SKM-1 (cell line): ENCODE measurements around the gene NEMP2.

Experiments used
- DNase-seq: peaks from one replicate; lab custom pipeline; 2025; ENCODE audit not compliant: unreplicated experiment; lab: John Stamatoyannopoulos, UW

The NEMP2 gene, protein sequence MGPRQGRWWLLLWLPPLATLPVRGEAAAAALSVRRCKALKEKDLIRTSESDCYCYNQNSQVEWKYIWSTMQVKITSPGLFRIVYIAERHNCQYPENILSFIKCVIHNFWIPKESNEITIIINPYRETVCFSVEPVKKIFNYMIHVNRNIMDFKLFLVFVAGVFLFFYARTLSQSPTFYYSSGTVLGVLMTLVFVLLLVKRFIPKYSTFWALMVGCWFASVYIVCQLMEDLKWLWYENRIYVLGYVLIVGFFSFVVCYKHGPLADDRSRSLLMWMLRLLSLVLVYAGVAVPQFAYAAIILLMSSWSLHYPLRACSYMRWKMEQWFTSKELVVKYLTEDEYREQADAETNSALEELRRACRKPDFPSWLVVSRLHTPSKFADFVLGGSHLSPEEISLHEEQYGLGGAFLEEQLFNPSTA

DNA sequence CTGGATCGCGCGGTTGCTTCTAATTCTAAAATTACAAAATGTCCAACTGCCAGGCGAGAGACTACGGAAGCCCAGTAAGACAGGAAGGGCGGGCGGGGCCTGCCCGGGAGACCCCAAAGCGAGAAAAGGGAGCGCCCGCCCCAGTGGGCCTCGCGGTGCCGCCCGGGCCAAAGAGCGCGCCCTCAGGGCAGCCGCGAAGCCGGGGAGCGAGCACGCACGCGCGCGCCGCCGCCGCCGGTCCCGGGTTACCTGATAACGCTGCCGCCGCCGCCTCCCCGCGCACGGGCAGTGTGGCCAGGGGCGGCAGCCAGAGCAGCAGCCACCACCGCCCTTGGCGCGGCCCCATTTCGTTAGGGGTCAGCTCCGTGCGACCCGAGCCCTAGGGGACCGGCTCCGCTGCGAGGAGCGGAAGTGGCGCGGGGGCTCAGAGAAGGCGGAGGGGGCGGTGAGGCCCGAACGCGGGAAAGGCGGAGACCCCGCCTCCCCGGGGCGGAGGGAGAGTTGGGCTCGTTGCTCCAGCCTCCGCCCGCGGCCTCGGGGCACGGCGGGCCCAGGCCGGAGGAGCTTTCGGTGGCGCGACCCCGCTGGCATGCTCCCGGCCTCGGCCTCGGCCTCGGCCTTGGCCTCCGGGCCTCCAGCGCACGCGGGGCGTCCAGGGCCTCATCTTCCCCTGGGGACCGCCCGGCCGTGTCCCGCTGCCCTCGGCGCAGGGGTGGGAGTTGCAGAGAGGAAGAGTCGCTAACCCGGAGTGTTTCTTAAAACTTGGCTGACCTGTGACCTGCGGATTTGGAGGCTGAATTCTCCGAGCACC lies at the start of gene NEMP2:
TSS of gene NEMP2 (minus strand) at position 413 of the 811 bp plus-strand sequence. CDS start at position 346, 67 bp downstream.
- peak; percentile 54 for DNase-seq

DNA sequence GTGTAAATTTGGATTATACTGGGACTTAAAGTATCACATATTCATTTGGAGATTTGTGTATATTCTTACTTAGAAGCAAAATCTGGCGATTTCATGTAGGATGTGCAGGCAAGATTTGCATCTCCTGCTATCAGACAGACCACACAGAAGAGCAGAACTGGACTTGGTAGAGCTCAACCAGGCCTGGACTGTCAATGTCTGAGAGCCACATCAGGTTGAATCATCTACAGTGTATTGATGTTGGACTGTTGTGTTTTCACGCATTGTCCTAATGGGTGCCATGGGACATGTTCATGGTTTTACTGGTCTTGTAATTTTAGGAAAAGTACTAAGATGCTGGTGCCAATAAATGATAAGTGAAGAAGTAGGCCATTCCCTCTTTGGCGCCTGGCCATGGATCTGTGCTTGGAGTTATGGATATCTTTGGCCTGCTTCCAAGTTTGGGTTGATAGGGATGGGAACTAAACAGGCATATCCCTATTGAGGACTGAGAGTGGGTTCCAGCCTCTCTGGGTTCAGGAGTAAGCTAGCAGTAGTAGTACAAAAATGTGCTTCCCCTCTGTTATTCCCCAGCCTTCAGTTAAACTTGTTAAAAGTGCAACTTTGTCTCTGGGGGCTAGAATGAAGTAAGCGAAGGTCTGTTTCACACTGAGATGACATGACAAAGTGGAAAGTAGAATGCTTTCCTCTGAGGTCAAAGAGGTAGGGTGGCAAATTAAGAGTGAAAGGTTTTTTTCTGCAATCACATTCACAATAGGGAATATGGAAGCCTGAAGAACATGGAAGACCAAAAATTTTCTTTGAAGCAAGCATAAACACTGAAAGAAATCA lies 49.2 kb upstream of the NEMP2 start:
- DNase-seq = no peak

DNA sequence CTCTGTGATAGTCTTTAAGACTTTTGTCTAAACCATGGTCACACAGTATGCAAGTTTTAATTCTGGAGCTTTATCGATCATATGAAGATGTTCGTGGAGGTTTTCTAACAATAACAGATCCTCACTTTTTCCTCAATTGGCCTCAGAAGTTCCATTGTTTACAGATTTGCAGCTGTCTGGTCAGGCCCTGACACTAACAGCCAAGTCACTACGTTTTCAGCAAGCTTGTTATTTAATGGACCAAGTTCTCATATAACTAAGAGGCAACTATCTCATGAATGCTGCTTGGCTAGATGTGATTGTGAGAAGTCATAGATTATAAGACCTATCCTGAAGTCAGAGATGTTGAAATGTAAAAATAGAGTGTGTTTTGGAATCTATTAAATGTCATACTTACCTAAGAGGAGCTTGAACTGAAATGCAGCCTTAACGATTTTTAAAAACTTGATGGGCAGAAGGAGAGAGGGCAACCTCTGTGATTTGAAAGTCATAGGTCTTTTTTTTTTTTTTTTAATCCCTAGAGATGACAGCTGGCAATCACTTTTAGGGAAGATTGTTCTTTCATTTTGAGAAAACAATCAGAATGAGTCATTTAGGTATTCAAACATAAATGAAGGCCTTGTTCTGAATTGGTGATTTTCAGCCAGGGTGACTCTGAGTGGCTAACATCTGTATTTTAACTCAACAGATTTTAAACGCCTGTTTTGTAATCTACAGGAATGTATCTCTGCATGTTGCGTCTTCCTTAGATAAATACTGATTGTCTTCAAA lies 48.4 kb upstream of the NEMP2 start:
- no peak for DNase-seq

DNA sequence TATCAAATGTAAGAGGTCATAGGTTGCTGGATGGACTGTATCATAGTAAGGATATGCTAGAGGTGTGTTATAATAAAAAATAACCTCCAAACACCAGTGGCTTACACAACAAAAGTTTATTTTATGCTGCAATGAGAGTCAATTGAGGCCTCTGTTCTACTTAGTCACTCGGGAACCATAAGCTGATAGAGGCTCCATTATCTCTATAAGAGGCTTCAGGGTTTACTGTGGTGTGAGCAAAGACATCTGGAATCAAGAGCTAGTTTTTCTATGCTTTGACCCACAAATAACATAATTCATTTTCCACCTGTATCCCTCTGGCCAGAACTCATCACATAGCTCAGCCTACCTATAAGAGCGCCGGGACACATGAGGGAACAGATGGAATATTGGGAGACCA lies 47.5 kb upstream of the NEMP2 start:
- DNase-seq = no peak

DNA sequence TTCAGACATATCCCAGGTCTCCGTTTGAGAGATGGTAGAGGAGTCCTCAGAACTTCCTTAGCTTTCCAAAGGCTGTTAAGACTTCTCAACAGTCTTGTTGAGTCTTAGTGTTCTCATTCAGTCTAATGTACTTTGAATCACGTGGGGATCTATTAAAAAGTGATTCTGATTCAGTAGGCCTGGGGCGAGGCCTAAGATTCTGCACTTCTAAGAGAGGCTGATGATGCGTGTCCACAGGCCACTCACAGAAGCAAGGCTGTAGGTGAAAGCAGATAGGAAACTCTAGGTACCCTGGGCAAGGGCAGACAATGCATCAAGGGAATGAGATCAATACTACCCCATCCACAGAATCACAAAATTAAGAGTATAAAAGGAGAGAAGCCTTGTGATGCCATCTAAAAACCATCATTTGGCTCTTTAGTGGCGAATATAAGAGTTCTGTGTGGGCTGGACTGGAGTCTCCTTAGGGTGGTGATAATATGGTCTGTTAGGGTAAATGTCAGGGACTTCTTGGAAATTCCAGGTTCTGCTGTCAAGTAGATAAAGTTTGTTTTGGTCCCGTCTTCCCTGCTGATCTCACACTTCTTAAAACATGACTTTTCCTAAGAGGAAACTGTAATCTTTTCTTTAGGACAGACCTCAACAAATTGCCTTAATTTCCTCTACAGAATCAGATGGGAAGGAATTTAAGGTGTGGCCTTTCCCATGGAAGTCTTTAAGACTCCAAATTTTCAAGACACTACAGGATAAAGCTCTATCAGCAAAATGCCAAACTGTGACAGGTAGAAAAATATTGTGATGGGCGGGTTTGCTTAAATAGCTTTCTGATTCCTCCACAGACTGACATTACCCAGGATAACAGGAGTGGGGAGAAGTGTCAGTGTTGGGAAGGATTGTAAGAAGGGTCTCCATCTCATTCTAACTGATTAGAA lies 45.7 kb upstream of the NEMP2 start:
- no peak for DNase-seq

DNA sequence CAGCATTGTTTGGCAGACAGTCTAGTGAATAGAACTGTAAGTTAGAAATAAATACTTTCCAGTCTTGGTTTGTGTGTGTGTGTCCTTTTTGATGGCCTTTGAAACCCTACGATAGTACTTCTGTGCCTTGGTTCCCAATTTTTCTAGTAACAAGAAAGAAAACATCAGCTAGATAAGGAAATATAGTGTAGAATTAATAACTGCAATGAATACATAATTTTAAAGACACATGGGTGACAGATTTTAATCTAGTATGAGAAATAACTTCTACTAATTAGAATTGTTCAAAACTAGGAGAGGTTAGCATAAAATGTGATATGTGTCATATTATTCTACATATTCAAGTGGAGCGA lies 44.5 kb upstream of the NEMP2 start:
- DNase-seq = no peak

DNA sequence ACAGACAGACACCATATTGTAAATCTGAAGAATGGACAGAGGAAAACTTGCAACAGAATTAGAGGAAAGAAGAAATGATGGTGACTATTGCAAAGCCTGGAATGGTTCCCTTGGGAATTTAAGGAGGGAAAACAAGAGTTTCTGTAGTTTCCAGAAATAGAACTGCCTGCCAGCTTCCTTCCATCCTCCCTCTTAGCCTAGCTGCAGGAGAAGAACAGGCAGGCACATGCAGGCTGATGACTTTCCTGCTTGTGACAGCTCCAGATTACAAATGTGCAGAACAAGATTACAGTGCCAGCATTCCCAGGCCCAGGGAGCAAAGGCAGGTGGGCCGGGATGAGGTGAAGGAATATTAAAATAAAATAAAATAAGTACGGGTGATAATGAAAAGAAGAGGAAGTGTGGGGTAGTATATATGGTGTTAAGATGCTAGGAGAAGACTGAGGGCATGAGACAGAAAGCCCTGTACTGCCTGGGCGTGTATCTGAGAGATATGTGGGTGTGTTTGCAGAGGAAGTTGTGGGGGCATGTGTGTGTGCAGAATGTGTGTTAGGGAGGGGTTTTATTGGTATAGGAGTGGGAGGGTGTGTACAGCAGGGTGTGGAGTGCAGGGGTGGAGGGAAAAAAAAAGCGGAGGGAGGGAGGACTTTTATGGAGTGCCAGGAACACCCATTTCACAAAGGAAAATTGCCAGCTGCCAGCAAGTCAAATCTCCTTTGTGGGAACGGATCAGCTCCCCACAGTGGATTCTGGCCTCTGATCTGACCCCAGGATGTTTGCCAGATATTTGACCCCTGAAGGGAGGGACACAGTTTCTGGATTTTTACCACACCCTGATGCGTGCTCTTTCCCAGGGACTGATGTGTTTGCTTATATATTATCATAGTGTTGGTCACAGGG lies 43.9 kb upstream of the NEMP2 start:
- DNase-seq = no peak

DNA sequence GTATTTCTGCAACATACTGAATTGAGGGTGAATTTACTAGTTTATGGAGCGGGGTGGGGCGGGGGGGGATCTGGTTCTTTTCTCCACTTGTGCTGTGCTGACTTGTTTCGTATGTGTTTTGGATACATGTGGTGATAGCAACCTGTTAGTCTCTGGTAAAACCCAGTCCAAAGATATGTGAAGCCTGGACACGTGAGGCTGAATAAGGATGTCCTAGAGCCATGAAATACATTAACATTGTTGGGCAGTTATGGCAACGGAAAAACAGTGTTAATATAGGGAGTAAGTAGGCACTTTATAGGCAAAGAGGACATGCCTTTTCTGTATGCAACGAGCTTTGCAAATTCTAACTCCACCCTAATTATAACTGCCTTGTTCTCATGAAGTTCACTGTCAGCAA lies 42.1 kb upstream of the NEMP2 start:
- DNase-seq = no peak

DNA sequence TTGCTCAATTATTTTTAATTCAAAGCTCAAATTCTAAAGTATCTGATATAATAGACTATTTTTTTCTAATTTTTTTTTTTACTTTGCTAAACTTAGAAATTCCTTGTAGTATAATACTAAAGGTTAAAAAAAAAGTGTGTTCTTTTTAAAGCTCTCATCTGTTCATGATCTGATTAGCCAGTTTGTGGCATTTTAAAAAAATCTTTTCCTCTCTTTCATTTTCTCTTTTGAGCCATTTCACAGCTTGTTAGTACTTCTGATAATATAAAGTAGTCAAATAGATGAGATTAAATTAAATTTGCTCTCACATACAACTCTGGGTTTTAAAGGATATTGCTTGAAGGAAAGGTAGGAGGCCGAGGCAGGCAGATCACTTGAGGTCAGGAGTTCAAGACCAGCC lies 40.7 kb upstream of the NEMP2 start:
- DNase-seq = no peak

DNA sequence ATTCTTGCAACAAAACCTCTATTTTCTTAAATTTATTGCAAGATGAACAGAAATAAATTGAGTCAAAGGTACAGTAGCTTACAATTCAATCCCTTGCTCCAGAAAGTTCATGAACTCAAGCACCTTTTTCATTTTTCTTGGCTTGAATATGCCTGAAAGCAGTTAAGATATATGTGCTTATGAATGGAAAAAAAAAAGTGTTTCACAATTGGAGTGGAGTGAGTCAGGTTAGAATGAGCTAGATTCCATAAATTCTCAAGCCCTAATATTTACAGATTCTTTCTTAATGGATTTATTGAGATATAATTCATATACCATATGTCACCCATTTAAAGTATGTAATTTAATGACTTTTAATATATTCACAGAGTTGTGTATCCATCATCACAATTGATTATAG lies 39.6 kb upstream of the NEMP2 start:
- no peak for DNase-seq

DNA sequence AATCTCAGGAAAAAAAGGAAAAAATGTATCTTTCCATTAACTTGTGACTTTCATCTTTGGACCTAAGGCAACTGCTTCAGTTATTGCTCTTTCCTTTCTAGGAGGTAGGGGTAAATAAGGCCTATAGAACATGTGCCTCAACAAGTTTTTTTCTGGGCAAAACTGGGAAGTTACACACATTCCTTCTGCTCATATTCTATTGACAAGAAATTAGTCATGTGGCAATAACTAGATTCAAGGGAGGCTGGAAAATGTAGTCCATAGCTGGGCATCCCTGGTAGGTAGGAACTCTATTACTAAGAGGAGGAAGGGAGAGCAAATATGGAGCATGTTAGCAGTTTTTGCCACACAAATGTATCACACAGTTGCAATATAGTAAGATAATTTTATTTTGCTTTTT lies 37.7 kb upstream of the NEMP2 start:
- DNase-seq = no peak

DNA sequence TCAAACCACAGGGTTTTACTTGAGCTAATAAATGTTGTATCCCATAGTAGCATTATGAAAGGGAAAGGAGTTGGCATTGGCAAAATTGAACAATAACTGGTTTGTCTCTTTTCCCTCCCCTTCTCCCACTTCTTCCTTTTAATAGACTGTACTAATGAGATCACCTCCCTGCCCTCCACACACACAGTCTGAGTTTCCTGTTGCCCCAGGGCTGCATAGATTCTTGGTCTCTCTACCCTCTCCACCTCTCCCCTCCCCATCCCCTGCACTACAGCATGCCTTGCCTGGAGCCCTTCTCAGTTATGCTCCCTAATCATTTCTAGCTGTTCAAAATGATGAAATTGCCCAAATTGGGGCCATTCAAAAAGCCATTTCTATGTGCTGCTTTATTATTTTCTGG lies 37.2 kb upstream of the NEMP2 start:
- no peak for DNase-seq

DNA sequence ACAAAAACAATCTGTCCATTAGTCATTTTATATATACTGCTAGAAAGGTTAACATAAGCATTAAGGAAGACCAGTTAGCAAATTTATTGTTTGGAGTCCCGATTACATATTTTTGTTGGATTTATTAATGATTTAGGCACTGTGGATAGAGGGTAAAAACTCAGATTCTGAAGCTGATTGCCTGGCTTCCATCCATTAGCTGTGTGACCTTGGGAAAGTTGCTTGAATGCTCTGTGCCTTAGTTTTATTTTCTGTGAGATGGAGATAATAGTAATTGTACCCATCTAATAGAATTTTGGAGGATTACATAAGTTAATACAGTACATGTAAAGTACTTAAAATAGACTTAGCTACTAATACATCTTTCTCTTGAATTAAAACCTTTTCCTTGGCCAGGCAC lies 36.3 kb upstream of the NEMP2 start:
- no peak for DNase-seq

DNA sequence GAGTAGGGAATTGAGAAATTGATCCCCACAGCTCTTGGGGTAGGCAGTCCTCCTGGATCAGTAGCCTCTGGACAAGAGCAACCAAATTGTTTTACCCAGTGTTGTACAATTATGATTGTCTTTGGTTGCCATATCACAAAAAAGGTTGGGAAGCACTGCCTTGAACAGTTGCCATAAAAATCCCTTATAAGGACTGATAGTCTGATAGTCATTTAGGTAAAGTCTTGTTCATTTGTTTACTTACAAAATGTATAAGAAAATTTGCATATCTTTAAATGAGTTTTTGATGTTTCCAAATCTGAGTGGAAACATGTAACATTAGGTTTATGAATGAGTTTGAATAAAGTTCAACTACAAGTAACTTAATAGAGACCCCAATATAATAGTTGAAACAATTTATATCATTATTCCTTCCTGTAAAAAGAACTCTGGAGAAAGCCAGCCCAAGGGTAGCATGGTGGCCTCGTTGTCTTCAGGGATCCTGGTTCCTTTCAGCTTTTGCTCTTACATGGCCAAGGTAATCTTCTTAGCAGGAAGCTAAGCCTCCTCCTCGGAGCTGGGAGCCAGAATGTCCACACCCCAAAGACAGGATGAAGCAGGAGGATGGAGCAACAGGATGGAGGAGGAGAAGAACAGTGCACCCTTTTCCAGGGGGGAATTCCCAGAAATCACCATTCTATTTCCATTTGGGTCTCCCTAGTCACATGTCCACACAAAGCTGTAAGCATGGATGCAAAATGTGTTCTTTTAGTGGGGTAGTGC lies 35.7 kb upstream of the NEMP2 start:
- DNase-seq = no peak

DNA sequence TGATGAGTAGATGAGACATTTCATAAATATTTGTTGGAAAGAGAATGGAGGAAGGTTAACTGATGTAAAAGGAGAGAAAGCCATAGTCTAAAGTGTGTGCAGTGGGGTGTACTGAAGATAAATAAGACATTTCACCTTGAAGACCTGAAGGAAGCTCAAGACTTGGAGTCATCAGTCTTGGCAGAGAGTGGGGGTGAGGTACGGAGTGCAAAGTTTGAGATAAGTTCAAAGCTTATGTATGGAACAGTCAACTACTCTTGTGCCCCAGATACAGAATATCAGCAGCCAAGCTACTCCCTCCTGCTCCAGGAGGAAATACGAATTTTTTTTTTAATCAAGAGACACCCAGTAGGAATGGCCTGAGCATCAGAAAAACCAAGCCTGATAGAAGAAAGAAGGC lies 30.3 kb upstream of the NEMP2 start:
- no peak for DNase-seq

DNA sequence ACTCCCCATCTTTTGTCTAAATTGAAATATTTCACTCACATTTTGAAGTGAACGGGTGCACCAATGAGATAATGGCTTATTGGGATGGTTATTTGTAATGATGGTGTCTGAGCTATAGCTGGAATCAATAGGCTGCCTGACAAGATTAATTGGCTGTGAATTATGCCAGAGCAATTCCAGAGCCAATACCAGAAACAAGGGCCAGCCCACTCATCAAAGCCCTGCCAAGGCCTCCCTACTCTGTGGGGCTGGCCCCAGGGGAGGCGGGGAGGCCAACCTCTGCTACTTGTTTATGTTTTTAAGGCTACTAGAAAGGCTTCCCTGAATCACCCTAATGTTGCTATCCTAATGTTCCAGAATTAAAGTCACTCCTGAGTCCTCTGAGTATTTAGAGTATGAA lies 29.1 kb upstream of the NEMP2 start:
- DNase-seq = no peak

DNA sequence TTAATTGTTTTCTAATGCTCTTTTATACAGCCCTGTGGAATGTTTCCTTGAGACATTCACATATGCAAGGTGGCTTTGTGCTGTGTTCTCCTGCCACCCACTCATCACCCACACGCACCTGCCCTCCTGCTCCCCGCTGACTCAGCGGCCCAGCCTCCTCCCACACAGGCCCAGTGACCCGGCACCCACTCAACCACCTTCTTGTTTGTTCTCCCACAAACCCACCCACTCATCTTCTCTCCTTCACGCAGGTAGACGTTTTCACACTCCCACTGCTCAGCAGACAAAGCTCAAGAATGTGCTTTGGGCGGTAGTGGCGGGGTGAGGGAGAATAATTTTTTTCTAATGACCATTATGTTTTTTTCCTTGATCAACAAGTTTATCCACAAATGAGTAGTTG lies 28.6 kb upstream of the NEMP2 start:
- DNase-seq = no peak

DNA sequence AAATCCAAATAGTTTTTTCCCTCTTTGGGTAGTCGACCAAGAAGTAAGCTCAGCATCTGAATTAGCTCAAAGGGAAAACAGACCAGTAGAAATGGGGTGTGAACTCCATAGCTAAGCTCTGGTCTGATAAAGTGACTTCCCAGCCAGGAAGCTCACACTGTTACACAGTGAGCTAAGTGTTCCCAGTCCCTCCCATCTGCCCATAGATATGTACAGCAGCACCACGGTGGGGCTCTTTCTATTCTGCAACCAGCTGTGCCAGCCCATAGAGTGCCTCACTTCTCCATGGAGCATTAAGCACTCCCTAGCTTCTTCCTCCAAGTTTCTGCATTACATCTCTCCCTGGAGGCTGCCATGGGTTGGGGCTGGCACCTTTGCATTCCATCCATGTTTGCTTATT lies 27.6 kb upstream of the NEMP2 start:
- DNase-seq = no peak
